Activated T-helper 1 cell treated with anti-CD3 and anti-CD28 coated beads, Interleukin-2, amount 50 U/mL, for 16 hours (primary cell): ENCODE measurements around the gene PRKAG2.

Source experiments
- DNase-seq, 2 donors: peaks; one replicate each; pipeline ENCODE4 v3.0.0-alpha.2; 2020; ENCODE audit warnings: low read depth in 1 of 2, low spot score in 1 of 2

Gene PRKAG2

DNA sequence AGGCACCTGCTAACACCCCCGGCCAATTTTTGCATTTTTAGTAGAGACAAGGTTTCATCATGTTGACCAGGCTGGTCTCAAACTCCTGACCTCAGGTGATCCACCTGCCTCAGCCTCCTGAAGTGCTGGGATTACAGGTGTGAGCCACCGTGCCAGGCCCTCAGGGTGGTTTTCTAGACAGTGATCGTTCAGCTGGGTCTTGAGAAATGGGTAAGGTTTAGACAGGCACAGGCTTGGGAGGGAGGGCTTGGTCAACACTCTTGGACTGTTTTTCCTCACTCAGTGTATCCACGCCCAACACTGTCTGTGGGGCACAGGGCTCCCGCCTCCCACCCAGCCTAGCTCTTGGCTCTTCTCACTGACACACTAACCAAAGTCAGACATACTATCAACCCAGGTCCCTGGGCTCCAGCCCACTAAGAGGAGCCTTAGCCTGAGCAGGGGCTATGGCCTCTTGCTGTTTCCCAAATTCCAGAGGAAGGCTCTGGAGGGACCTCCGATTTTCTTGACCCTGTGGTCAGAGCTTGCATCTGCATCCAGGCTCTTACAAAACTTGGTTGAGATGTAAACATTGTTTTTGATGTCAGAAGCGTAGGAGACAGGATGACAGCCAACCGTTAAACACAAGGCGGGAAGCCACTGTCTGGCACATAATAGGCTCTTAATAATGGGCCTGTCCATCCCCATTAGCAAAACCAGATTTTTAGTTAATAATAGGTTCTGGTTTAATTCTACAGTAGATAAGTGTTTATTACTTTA is 143.9 kb downstream of the PRKAG2 start:
- no peak for DNase-seq

GRCh38 chr7:151732292-151732691 is 144.6 kb downstream of the PRKAG2 start:
- no peak for DNase-seq

GRCh38 chr7:151731022-151731441 is 145.9 kb downstream of the PRKAG2 start:
- DNase-seq = no peak

DNA sequence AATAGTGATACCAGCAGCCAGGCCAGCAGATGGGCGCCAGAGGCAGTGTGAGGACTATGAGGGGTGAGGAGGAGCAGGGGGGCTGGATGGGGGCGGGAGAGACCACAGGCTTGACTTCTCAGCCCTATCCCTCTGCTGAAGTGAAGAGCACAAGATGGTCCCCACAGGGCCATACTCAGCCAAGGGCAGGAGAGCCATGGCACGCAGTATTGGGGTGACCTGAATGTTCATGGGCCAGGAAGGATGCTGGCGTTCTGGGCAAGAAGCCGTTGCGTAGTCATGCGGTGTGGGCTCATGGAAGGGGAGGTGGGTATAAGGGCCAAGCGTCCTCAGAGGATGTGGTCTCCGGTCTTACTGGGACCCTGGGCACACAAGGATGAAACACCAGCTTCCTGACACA is 146.3 kb downstream of the PRKAG2 start:
- DNase-seq = no peak

GRCh38 chr7:151729521-151729921 is 147.4 kb downstream of the PRKAG2 start:
- no peak for DNase-seq

- no peak for DNase-seq
Measured at GRCh38 chr7:151728746-151729145, 148.2 kb downstream of the PRKAG2 start.

DNA sequence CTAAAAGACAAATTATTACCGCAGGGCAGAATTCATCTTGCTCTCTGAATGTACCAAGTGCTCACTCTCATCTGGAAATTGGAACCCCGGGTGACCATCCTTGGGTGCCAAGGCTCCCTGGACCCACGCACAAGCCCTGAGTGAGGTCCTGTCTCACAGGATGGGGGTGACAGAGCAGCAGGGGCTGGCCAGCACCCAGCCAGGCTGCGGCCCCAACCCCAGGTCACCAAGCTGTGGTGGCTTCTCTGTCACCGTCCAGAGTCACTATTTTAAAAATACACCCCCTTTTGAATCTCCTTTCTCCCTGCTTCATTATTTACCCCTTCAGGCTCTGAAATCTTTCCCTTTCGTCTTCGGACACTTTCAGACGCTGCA is 148.6 kb downstream of the PRKAG2 start:
- no peak for DNase-seq

- DNase-seq = peak in 1 of 2 donors; percentile 17
Measured at GRCh38 chr7:151727579-151728285, 149.2 kb downstream of the PRKAG2 start.

DNA sequence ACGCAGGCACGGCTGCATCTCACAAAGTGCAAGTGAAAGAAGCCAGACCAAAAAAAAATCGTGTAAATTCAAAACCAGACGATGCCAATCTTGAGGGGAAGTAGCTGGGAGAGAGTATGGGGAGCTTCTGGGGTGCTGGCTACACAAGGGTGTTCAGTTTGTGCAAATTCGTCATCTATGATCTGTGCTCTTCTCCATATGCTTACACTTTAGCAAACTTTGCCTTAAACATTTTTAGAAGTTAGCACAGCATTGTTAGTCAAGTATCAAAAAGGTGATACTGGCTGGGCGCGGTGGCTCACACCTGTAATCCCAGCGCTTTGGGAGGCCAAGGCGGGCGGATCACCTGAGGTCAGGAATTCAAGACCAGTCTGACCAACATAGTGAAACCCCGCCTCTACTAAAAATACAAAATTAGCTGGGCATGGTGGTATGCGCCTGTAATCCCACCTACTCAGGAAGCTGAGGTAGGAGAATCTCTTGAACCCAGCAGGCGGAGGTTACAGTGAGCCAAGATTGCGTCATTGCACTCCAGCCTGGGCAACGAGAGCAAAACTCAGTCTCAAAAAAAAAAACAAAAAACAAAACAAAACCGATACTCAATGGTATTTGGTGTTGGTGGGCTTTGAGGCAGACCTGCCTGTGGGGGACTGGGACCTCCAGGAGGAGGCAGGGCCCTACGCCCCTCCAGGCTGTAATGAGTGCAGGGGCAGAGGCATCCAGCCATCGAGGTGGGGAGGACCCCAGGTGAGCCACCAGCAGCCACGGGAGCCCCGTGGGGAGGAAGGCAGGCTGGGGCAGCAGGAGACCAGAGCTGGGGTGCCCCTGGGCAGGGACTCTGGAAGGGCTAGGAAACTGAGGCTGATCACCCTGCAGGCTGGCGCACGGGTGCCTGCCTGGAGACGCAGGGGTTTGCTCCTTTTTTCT is 150.0 kb downstream of the PRKAG2 start:
- DNase-seq = no peak

DNA sequence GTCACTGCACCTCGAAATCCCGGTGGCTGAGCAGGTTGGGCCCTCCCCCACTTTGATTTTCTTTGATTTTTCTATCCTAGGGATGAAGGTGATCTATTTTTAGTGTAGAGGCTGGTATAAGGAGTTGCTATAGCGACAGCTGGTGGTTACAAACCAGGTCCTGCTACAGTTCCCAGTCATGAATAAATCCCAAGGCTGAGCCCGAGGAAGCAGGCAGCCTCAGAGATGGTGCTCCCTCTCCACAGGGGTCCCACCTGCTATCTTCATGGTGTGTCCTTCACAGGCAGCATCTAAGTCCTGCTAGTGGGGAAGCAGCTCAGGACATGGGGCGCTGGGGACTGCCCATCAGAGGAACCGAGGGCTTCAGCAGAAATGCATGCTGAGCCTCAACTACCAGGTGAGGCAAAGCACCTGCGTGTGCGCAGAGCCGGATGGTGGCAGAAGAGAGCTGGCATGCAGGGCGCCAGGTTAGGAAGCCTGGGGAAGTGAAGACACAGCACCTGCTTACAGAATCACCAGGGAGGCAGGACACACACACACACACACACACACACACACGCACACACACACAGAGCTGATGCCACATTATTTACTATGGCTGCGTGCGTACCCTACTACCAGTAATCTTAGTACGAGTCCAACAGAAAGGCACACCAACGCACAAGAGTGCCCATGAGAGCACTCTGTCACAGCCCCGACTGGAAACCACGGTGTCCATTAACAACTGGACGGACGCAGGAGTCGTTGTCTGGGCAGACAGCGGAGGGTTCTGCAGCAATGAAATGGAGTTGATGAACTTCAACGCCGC is 150.9 kb downstream of the PRKAG2 start:
- no peak for DNase-seq

DNA sequence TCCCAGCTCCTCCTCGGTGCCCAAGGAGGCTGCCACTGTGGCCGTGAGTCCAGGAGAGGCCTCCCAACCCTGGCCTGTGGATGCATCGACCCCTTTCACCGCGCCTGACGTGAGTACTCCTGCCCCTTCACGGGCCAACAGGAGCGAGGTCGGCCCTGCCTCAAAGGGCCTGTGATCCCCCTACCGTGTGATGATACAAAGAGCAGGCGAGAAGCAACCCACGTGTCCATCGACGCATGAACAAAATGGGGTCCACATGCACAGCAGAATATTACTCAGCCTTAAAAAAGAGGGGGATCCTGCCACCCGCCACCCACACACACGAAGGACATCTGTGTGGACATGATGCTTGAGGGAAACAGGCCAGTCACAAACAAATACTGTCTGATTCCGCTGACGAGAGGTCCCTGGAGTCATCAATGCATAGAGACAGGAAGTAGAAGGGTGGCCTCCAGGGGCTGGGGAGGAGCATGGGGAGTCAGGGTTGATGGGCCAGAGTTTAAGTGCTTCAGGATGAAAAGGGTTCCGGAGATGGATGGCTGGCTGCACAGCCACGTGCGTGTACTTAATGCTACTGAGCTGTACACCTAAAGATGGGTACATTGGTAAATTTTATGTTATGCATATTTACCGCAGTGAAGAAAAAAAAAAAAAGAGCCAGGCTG is 151.9 kb downstream of the PRKAG2 start:
- DNase-seq = no peak

DNA sequence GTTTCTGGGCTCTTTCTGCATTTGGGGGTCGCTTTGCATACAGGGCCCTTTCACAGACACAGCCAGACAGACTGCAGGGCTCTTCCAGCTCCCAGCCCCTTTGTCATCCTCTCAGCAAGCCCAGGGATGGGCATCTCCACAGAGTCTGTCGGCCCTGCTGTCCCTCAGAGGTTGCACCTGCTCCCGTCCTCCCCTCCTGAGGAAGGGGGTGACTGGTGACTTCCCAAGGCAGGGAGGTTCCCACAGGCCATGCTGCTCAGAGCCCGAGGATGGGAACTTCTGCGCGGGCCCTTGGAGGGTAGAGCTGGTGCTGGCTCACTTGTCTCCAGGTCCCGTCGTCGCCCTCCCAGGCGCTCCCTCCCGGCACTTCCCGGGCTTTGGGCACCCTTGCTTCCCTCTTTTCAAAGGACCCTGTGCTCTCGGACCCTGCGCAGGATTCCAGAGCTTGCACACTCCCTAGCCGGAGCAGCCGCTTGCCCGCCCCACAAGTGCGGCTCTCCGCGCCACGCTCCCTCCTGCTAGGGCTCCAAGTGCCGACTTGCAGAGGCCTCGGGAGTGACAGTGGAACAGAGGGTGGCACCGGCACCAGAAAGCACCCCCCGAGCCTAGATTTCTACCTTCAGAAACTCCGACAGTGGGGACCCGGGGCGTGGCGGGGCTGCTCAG is 152.5 kb downstream of the PRKAG2 start:
- DNase-seq = no peak

- no peak for DNase-seq
Measured at GRCh38 chr7:151723321-151723720, 153.6 kb downstream of the PRKAG2 start.

- no peak for DNase-seq
Measured at GRCh38 chr7:151722533-151722932, 154.4 kb downstream of the PRKAG2 start.

DNA sequence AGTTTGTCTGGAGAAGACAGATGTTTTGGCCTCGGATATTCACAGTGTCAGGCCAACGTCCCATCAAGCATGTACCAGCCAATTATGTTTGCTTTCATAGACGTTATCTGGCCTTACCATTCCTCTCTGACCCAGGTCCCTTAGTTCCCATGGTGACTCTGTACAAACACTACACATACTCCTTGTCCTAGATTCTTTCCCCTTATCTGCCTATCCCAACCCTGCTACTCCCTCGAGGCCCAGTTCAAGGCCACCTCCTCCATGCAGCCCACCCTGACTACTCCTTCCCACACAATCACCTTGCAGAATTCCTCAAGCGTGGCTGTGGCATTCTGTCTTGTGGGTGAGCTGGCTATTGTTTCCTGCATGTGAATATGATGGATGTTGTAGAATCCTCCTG is 155.2 kb downstream of the PRKAG2 start:
- DNase-seq = no peak

DNA sequence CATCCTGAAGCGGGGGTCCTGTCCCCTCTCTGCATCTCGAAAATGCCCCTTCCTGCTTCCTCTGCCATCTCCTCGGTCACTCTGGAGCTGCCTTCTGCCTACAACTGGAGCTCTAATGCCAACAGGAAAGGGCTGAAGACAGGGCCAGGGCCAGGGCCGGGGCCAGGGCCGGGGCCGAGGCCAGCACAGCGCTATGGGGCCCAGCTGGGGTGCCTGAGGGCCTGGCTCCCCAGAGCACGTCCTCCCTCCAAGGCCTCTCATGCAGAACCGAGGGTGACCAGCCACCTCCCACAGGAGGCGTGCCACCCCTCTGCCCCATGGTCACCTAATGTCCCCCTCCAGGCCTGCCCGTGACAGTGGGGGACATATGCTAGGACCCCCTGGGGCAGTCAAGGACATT is 155.7 kb downstream of the PRKAG2 start:
- no peak for DNase-seq

DNA sequence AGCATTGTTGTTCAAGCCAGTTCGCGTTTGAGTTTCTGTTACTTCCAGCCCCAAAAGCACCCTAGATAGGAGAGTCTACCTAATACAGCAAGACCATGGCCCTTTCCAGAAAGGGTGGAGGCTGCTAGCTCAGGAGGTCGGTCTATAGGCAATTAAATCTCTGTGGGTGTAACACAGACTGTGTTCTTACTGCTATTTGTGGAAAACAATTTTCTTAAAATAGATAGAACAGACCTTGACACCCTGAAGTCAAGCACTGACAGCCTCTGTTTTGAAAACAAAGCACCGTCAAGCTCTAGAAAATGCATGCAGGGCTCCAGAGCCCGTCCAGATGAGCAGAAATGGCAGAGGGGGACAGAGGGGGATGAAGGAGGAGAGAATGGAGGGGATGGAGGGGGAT is 156.6 kb downstream of the PRKAG2 start:
- DNase-seq = no peak

DNA sequence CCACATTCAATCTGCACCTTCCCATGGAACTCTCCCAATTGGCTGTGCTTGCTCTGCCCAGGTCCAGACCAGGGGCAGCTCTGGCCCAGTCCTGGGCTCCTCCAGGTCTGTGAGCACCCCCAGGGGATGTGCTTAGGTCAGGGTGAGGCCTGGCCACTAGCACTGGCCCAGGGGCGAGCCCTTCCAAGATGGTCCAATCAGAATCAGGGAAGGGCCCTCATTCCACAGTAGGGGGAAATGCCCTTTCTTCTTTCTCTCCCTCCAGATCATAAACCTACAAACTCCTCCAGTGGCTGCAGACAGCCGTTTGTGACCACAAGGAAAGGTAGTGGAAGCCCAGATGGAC is 157.0 kb downstream of the PRKAG2 start:
- DNase-seq = no peak

- DNase-seq = no peak
Measured at GRCh38 chr7:151719031-151719896, 157.7 kb downstream of the PRKAG2 start.
